Sigmoid colon (tissue), 4 donors: ENCODE data around the gene PDE4D.

ENCODE experiments used
- CTCF ChIP-seq, 4 experiments: fragments of 450-650 bp in 3 of 4; fragments of 200-600 bp in 1 of 4; IDR thresholded peaks; one replicate each; pipeline ENCODE4 v1.5.1; 2016 to 2019; ENCODE audit warnings: antibody characterized with exemption in 4 of 4, mild to moderate bottlenecking in 3 of 4, moderate library complexity in 2 of 4
- EP300 ChIP-seq, 4 donors: sonication (generic); formaldehyde crosslinking; IDR thresholded peaks; one replicate each; pipeline ENCODE4 v1.6.1; 2017; ENCODE audit warnings: antibody characterized with exemption in 4 of 4

- TF ChIP-seq CTCF (IDR thresholded peaks at IDR 0.05), result no peak
- no peak for TF ChIP-seq EP300 (IDR thresholded peaks at IDR 0.05)
Measured at GRCh38 chr5:59066367-59067163, 827.0 kb downstream of the PDE4D start.
